ENCODE results near the gene PTPRM. TPM values are rescaled to one million over a fixed set of nuclear protein-coding genes. Genes with fewer than 3 reads are reported as not detected.

The PTPRM gene
- total RNA-seq, 1 experiment from 2014 or later: 1.6 TPM

- no TSS peak for BruUV-seq (replicated peaks)
- intact Hi-C loops (cut with micrococcal nuclease; ENCODE audit: unreplicated experiment): no loop called here
- ATAC-seq (no peak), DNase-seq (ENCODE audit: low read depth, low spot score) (no peak)
- Histone ChIP-seq H3K4me1 (ENCODE audit: control insufficient read depth, insufficient read depth, low read length) (no peaks in the 10 kb centered on the region), H3K27me3 (ENCODE audit: control insufficient read depth, insufficient read depth, low read length) (no peaks in the 10 kb centered on the region), H3K27ac (ENCODE audit: low read length) (no peak overlapping the region), H3K36me3 (ENCODE audit: control insufficient read depth, insufficient read depth, low read length) (no peaks in the 10 kb centered on the region), H3K4me3 (ENCODE audit: low read depth in 2 of 2, low read length in 2 of 2) (no peak overlapping the region), H3K9me3 (ENCODE audit: control insufficient read depth, insufficient read depth, low read depth, low read length) (no peaks in the 10 kb centered on the region)
- TF ChIP-seq, protein P1, sequence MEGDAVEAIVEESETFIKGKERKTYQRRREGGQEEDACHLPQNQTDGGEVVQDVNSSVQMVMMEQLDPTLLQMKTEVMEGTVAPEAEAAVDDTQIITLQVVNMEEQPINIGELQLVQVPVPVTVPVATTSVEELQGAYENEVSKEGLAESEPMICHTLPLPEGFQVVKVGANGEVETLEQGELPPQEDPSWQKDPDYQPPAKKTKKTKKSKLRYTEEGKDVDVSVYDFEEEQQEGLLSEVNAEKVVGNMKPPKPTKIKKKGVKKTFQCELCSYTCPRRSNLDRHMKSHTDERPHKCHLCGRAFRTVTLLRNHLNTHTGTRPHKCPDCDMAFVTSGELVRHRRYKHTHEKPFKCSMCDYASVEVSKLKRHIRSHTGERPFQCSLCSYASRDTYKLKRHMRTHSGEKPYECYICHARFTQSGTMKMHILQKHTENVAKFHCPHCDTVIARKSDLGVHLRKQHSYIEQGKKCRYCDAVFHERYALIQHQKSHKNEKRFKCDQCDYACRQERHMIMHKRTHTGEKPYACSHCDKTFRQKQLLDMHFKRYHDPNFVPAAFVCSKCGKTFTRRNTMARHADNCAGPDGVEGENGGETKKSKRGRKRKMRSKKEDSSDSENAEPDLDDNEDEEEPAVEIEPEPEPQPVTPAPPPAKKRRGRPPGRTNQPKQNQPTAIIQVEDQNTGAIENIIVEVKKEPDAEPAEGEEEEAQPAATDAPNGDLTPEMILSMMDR (IDR thresholded peaks at IDR 0.05): no peak
- no peak for TF ChIP-seq TCF7L2 (IDR thresholded peaks at IDR 0.05; ENCODE audit: low read depth, low read length)
- no peak for TF ChIP-seq POLR2AphosphoS5 (IDR thresholded peaks at IDR 0.05; ENCODE audit: low read depth, low read length)
- no peak for TF ChIP-seq REST (IDR thresholded peaks at IDR 0.05; ENCODE audit: insufficient read depth in 1 of 2, low read depth in 2 of 2, low read length in 1 of 2)
- in situ Hi-C loops (cut with HindIII; ENCODE audit: low pct_unique_long_range_greater_than_20kb, low sequenced_read_pairs): no loop called here
- ChIA-PET CTCF (no interaction called here), POLR2A (no interaction called here)
These were observed 289.0 kb downstream of the PTPRM start for GRCh38 chr18:7856116-7856515.

DNA sequence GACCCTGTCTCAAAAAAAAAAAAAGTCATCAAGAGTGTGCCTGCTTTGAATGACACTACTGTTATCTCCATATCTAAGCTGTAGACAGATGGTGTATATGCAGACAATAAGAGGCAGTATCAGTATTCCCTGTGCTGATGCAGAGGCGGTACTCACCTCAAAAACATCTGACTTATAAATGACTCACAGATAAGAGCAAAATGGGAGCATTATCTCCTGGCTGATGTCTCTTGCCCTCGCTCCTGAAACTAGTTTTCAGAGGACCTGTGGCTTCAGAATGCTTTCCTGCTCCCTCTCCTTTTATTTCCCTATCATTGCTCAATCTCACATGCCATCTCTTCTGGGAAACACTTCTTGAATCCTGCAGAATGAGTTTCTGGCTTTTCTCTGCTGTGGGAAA is 289.6 kb downstream of the PTPRM start:
- in situ Hi-C loops (cut with HindIII; ENCODE audit: low pct_unique_long_range_greater_than_20kb, low sequenced_read_pairs) (no loop called here), intact Hi-C loops (cut with micrococcal nuclease; ENCODE audit: unreplicated experiment) (no loop called here)
- no peaks in the 10 kb centered on the region for H3K4me1 ChIP-seq (ENCODE audit: control insufficient read depth, insufficient read depth, low read length)
- BruUV-seq (replicated peaks): no TSS peak
- TF ChIP-seq REST (IDR thresholded peaks at IDR 0.05; ENCODE audit: insufficient read depth in 1 of 2, low read depth in 2 of 2, low read length in 1 of 2) (no peak), SIN3A (IDR thresholded peaks at IDR 0.05; ENCODE audit: borderline replicate concordance, insufficient read depth, low read depth, low read length) (no peak), TCF7L2 (IDR thresholded peaks at IDR 0.05; ENCODE audit: low read depth, low read length) (no peak), POLR2AphosphoS5 (IDR thresholded peaks at IDR 0.05; ENCODE audit: low read depth, low read length) (no peak)
- TF ChIP-seq, protein P1 (IDR thresholded peaks at IDR 0.05): no peak
- POLR2A ChIA-PET: no interaction called here
- DNase-seq (ENCODE audit: low read depth, low spot score) (no peak), ATAC-seq (no peak)
- no peaks in the 10 kb centered on the region for H3K27me3 ChIP-seq (ENCODE audit: control insufficient read depth, insufficient read depth, low read length)
- H3K9me3 ChIP-seq (ENCODE audit: control insufficient read depth, insufficient read depth, low read depth, low read length): no peaks in the 10 kb centered on the region
- no peaks in the 10 kb centered on the region for H3K36me3 ChIP-seq (ENCODE audit: control insufficient read depth, insufficient read depth, low read length)
- no peak overlapping the region for H3K27ac ChIP-seq (ENCODE audit: low read length)
- CTCF ChIA-PET: no interaction called here
- H3K4me3 ChIP-seq (ENCODE audit: low read depth in 2 of 2, low read length in 2 of 2): no peak overlapping the region

All from Panc1 (cell line).